ENCODE data around the gene BCL11A. TPM values are rescaled to one million over a fixed set of nuclear protein-coding genes. Genes with fewer than 3 reads are reported as not detected.

BCL11A gene
- total RNA-seq, 1 experiment from 2014 or later = 0.29 TPM

DNA sequence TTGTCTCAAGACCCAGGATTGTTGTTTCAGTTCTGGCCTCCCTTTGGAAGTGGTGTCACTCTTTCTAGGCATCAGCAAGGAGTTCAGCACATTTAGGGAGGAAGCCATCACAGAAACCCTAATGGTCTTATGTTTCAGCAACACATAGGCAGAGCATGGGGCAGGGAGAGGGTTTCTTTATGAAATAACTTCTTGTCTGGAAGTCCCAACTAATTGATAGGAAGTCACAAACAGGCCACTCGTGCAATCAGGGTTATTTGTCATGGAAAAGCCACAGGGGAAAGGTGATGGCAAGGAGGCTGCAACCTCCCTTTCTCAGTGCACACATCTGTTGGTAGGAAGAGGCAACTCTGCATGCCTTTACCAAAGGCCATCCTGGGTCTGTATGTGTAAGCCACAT, 103.0 kb downstream of the BCL11A start:
- Mint-ChIP-seq H3K27me3 (ENCODE audit: insufficient read depth, unreplicated experiment) (no peaks in the 10 kb centered on the region), H3K36me3 (ENCODE audit: insufficient read depth, unreplicated experiment) (no peaks in the 10 kb centered on the region), H3K27ac (ENCODE audit: unreplicated experiment) (no peak overlapping the region), H3K4me3 (ENCODE audit: unreplicated experiment) (no peak overlapping the region), H3K4me1 (ENCODE audit: low read depth, unreplicated experiment) (no peaks in the 10 kb centered on the region), H3K9me3 (ENCODE audit: unreplicated experiment) (no peaks in the 10 kb centered on the region)
- TF ChIP-seq, protein P1, sequence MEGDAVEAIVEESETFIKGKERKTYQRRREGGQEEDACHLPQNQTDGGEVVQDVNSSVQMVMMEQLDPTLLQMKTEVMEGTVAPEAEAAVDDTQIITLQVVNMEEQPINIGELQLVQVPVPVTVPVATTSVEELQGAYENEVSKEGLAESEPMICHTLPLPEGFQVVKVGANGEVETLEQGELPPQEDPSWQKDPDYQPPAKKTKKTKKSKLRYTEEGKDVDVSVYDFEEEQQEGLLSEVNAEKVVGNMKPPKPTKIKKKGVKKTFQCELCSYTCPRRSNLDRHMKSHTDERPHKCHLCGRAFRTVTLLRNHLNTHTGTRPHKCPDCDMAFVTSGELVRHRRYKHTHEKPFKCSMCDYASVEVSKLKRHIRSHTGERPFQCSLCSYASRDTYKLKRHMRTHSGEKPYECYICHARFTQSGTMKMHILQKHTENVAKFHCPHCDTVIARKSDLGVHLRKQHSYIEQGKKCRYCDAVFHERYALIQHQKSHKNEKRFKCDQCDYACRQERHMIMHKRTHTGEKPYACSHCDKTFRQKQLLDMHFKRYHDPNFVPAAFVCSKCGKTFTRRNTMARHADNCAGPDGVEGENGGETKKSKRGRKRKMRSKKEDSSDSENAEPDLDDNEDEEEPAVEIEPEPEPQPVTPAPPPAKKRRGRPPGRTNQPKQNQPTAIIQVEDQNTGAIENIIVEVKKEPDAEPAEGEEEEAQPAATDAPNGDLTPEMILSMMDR (IDR thresholded peaks at IDR 0.05; ENCODE audit: insufficient read depth in 1 of 2, low read depth in 1 of 2, low read length in 1 of 2, severe bottlenecking in 1 of 2, unreplicated experiment in 1 of 2) = no peak
- POLR2A ChIA-PET = no interaction called here
- no TSS peak for BruUV-seq (replicated peaks)
- no peaks in the 10 kb centered on the region for H3K9me3 ChIP-seq
- H3K4me1 ChIP-seq = no peaks in the 10 kb centered on the region
- no peak for DNase-seq
- no peaks in the 10 kb centered on the region for H3K36me3 ChIP-seq (ENCODE audit: control insufficient read depth, insufficient read depth, low read length)
- H3K4me3 ChIP-seq (ENCODE audit: low read depth, low read length) = no peak overlapping the region
- CTCF ChIA-PET = no interaction called here
- H3K27me3 ChIP-seq (replicated peaks; ENCODE audit: control insufficient read depth, insufficient read depth, low read length) = no peaks in the 10 kb centered on the region
- intact Hi-C loops (cut with micrococcal nuclease; ENCODE audit: unreplicated experiment) = no loop called here

DNA sequence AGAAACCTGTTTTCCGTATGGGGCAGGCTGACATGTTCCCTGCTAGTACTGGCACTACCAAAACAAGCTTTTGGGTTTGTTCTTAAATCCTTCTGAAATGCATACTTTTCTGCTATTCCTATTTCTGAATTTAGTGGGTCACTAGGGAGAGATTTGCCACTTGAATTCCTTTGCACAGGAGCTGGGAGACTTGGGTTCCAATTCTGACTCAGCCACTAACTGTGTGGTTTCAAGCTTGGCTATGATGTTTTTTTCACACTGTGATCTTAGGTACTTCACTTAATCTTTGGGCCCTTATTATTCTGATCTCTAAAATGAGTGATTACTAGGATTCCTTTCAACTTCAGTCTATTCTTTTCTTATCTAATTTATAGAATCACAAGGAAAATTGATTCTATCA, 105.5 kb downstream of the BCL11A start:
- Mint-ChIP-seq H3K4me3 (ENCODE audit: unreplicated experiment) (no peak overlapping the region), H3K27ac (ENCODE audit: unreplicated experiment) (no peak overlapping the region), H3K9me3 (ENCODE audit: unreplicated experiment) (no peaks in the 10 kb centered on the region), H3K36me3 (ENCODE audit: insufficient read depth, unreplicated experiment) (no peaks in the 10 kb centered on the region), H3K4me1 (ENCODE audit: low read depth, unreplicated experiment) (no peaks in the 10 kb centered on the region), H3K27me3 (ENCODE audit: insufficient read depth, unreplicated experiment) (no peaks in the 10 kb centered on the region)
- Histone ChIP-seq H3K36me3 (ENCODE audit: control insufficient read depth, insufficient read depth, low read length) (no peaks in the 10 kb centered on the region), H3K4me3 (ENCODE audit: low read depth, low read length) (no peak overlapping the region), H3K9me3 (no peaks in the 10 kb centered on the region), H3K4me1 (no peaks in the 10 kb centered on the region), H3K27me3 (replicated peaks; ENCODE audit: control insufficient read depth, insufficient read depth, low read length) (no peaks in the 10 kb centered on the region)
- TF ChIP-seq, protein P1 (IDR thresholded peaks at IDR 0.05; ENCODE audit: insufficient read depth in 1 of 2, low read depth in 1 of 2, low read length in 1 of 2, severe bottlenecking in 1 of 2, unreplicated experiment in 1 of 2) = no peak
- intact Hi-C loops (cut with micrococcal nuclease; ENCODE audit: unreplicated experiment) = no loop called here
- CTCF ChIA-PET = no interaction called here
- no peak for DNase-seq
- no TSS peak for BruUV-seq (replicated peaks)
- POLR2A ChIA-PET = no interaction called here

DNA sequence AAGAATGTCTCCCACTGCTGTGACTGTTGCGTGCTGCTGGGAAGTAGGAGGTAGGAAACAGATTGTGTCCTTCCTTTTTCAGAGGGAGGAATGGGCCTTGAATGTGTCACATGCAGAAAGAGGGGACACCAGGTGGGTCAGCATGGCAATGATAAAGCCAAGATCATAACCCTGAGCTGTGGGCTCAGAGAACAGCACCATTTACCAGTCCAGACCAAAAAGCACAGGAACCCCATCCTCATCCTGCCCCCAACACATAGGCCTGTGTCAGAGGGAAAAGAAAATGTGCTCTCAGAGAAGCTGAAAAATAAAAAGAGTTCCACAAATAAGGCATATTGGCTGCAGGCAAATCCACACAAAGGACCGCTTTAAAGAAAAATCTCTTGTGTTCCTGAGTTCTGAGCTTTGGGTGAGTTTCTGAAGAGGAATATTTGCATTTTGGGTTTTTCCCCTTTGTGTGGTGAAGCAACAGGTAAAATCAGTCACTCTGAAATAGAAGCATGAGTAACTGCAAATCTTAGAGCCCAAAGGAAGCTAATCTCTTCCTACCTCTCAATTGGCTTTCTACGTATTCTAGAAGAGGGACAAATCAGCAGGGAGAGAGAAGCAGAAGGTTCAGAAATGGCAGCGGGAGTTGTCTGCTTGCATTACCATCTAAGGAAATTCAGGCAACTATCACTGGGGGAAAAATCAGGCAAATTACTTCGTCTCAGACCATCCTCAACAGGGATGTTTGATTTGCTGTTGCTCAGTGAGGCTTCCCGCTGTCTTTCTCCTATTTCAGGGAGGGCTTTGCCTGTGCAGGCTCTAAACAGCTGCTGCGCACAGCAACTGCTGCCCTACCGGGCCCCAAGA, 106.8 kb downstream of the BCL11A start:
- Histone ChIP-seq H3K27me3 (replicated peaks; ENCODE audit: control insufficient read depth, insufficient read depth, low read length) (no peaks in the 10 kb centered on the region), H3K36me3 (ENCODE audit: control insufficient read depth, insufficient read depth, low read length) (no peaks in the 10 kb centered on the region), H3K4me1 (no peaks in the 10 kb centered on the region), H3K9me3 (no peaks in the 10 kb centered on the region), H3K4me3 (ENCODE audit: low read depth, low read length) (no peak overlapping the region)
- ChIA-PET CTCF (no interaction called here), POLR2A (no interaction called here)
- H3K4me3 Mint-ChIP-seq (ENCODE audit: unreplicated experiment) = no peak overlapping the region
- no peak overlapping the region for H3K27ac Mint-ChIP-seq (ENCODE audit: unreplicated experiment)
- TF ChIP-seq, protein P1 (IDR thresholded peaks at IDR 0.05; ENCODE audit: insufficient read depth in 1 of 2, low read depth in 1 of 2, low read length in 1 of 2, severe bottlenecking in 1 of 2, unreplicated experiment in 1 of 2) = no peak
- no TSS peak for BruUV-seq (replicated peaks)
- no peak for DNase-seq
- H3K4me1 Mint-ChIP-seq (ENCODE audit: low read depth, unreplicated experiment) = no peaks in the 10 kb centered on the region
- intact Hi-C loops (cut with micrococcal nuclease; ENCODE audit: unreplicated experiment) = no loop called here
- no peaks in the 10 kb centered on the region for H3K9me3 Mint-ChIP-seq (ENCODE audit: unreplicated experiment)
- no peaks in the 10 kb centered on the region for H3K27me3 Mint-ChIP-seq (ENCODE audit: insufficient read depth, unreplicated experiment)
- H3K36me3 Mint-ChIP-seq (ENCODE audit: insufficient read depth, unreplicated experiment) = no peaks in the 10 kb centered on the region

All from Caco-2 (cell line).